Cardiac fibroblast (primary cell): Measurements from ENCODE around the gene ANKRD33.

ENCODE experiments used
- DNase-seq, 2 donors: peaks; one replicate each; pipeline versions ENCODE4 v3.0.0 to v3.0.0-alpha.2; 2010; ENCODE audit warnings: low read depth in 2 of 2
- H3K4me3 ChIP-seq, 2 donors: replicated peaks in 1 of 2; 1 replicate in 1 of 2; 2 replicates in 1 of 2; pipeline ENCODE4 v1.5.1; 2011; ENCODE audit warnings: low read depth in 2 of 2, low read length in 2 of 2, mild to moderate bottlenecking in 2 of 2, moderate library complexity in 1 of 2
- TF ChIP-seq, protein P1 (sequence below): IDR thresholded peaks from one replicate; pipeline ENCODE4 v1.5.1; 2011; ENCODE audit warnings: low read depth, mild to moderate bottlenecking, low read length, inconsistent platforms

Gene ANKRD33

DNA sequence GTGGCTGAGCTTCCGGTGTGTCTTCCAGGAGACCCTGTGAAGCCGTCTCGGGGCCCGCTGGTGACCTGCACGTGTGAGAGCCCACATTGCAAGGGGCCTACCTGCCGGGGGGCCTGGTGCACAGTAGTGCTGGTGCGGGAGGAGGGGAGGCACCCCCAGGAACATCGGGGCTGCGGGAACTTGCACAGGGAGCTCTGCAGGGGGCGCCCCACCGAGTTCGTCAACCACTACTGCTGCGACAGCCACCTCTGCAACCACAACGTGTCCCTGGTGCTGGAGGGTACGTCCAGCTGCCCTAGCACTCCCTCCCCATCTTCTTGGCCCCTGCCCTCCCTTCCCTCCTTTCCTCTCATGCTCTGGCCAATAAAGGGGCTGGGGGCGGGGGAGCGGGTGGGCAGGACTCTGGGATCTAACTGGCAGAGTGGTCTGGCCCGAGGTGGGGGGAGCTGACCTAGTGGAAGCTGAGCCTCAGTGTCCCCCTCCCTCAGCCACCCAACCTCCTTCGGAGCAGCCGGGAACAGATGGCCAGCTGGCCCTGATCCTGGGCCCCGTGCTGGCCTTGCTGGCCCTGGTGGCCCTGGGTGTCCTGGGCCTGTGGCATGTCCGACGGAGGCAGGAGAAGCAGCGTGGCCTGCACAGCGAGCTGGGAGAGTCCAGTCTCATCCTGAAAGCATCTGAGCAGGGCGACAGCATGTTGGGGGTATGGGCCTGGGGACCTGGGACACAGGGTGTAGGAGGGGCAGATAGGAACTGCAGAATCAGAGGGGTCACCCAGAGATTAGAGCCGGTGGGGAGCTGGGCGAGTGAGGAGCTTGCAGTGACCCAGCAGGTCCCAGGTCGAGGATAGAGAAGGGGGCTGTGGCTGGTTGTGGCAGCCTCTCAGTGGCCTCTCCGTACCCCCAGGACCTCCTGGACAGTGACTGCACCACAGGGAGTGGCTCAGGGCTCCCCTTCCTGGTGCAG, 25.4 kb downstream of the ANKRD33 start:
- DNase-seq: no peak
- TF ChIP-seq, protein P1, sequence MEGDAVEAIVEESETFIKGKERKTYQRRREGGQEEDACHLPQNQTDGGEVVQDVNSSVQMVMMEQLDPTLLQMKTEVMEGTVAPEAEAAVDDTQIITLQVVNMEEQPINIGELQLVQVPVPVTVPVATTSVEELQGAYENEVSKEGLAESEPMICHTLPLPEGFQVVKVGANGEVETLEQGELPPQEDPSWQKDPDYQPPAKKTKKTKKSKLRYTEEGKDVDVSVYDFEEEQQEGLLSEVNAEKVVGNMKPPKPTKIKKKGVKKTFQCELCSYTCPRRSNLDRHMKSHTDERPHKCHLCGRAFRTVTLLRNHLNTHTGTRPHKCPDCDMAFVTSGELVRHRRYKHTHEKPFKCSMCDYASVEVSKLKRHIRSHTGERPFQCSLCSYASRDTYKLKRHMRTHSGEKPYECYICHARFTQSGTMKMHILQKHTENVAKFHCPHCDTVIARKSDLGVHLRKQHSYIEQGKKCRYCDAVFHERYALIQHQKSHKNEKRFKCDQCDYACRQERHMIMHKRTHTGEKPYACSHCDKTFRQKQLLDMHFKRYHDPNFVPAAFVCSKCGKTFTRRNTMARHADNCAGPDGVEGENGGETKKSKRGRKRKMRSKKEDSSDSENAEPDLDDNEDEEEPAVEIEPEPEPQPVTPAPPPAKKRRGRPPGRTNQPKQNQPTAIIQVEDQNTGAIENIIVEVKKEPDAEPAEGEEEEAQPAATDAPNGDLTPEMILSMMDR: no peak
- H3K4me3 ChIP-seq: no peak overlapping the region

DNA sequence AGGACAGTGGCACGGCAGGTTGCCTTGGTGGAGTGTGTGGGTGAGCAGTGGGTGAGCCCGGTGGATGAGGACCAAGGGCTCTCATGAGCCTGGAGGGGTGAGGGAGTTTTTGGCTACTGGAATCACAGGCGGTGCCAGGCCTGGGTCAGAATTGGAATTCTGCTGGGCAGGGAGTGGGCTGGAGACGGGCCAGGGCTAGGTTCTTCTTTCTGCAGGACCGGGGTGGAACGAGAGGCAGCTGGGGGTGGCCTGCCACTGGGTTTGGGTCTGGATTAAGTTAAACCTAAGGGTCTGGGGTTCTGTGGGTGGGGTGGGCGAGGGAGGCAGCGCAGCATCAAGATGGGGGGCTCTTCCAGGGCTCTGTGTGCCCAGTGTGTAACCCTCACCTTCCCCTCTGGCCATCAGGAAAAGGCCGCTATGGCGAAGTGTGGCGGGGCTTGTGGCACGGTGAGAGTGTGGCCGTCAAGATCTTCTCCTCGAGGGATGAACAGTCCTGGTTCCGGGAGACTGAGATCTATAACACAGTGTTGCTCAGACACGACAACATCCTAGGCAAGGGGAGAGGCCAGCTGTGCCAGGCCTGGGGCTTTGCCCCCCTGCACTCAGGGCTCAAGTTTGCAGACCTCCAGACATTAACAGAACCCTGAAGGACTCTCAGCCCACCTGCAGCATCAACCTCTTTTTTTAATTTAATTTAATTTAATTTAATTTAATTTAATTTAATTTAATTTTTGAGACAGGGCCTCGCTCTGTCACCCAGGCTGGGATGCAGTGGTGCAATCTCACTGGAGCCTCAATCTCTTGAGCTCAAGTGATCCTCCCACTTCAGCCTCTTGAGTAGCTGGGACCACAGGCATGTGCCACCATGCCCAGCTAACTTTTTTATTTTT, 26.4 kb downstream of the ANKRD33 start:
- TF ChIP-seq, protein P1: no peak
- no peak overlapping the region for H3K4me3 ChIP-seq
- DNase-seq: peak in 1 of 2 donors; percentile 18

DNA sequence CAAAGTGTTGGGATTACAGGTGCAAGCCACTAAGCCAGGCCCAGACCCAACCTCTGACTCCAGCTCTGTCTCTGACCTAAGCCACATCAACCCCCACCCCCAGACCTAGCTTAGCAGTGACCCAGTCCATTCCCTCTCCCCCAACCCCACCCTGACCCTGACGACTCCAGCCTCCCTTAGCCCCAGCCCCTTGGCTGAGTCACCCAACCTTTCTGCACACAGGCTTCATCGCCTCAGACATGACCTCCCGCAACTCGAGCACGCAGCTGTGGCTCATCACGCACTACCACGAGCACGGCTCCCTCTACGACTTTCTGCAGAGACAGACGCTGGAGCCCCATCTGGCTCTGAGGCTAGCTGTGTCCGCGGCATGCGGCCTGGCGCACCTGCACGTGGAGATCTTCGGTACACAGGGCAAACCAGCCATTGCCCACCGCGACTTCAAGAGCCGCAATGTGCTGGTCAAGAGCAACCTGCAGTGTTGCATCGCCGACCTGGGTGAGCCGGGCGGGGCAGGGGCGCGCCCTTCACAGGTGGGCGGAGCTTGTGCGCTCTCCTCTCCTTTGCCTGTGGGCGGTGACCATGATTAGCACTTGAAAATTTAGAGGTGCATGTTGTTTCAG, 27.2 kb downstream of the ANKRD33 start:
- TF ChIP-seq, protein P1: no peak
- no peak overlapping the region for H3K4me3 ChIP-seq
- DNase-seq: no peak

DNA sequence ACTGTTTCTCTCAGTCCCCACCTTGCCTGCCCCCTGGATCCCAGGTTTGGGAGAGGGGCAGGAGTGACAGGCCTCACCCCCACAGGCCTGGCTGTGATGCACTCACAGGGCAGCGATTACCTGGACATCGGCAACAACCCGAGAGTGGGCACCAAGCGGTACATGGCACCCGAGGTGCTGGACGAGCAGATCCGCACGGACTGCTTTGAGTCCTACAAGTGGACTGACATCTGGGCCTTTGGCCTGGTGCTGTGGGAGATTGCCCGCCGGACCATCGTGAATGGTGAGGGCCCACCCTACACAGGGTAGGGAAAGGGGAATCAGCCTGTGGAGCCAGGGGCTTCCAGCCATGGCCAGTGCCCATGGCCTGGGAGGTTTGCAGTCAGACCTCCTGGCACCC, 28.0 kb downstream of the ANKRD33 start:
- no peak for DNase-seq
- TF ChIP-seq, protein P1: no peak

DNA sequence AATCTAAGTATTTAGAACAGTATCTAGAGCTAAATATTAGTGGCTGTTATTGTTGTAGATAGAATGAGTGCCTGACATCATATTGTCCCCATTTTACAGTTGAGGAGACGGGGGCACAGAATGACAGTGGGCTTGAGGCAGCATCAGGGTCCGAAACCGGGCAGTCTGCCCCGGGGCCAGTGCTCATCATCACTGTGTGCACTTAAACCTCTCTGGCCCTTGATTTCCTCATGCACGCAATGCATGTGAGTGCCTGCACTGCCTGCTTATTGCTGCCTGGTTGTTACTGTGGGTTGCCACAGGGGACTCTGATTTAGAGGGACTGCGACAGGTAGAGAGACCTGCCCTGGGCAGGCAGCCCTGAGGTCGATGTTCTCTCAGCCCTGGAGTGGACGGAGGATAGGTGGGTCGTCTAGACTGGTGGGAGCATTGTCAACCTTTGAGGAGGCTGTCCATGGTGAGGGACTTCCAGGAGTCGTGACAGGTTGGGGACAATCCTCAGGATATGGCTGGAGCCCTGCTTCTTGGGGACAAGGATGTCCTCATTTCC, 29.2 kb downstream of the ANKRD33 start:
- no peak overlapping the region for H3K4me3 ChIP-seq

More for the DNA sequence above, 28.0 kb downstream of the ANKRD33 start:
- H3K4me3 ChIP-seq: no peak overlapping the region

More for the DNA sequence above, 29.2 kb downstream of the ANKRD33 start:
- TF ChIP-seq, protein P1: no peak
- DNase-seq: no peak
